Fibroblast of skin of back (primary cell): ENCODE results near the gene L1CAM.

Experiments used
- DNase-seq: peaks from one replicate; pipeline ENCODE4 v3.0.0-alpha.2; 2013

L1CAM gene

DNA sequence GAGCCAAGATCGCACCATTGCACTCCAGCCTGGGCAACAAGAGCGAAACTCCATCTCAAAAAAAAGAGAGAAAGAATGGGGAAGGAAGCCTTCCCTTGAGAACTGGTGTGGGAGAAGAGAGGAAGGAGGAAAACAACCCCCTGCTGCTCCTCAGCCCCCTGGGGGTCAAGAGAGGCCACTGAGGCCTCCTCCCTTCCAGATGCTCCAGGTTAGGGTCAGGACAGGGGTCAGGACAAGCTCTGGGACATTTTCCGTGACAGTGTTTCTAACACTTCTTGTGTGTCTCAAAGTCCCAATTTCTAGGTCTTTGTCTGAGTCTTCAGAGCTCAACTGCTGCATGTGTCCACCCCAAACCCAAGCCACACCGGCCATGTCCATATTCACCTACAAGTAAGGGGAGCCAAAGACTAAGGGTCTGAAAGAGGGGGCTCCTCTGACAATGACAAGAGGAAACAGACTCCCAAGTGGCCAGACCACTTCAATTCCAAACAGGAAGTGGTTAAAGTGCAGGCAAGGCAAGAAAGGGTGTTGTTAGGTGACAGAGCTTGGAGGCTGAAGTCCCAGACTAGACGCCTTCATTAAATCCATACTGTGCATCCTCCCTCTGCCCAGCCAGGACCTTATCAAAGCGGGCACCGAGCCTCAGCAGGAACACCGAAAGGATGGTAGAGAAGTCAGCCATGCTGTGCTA is 8.3 kb downstream of the L1CAM start:
- DNase-seq, result no peak

DNA sequence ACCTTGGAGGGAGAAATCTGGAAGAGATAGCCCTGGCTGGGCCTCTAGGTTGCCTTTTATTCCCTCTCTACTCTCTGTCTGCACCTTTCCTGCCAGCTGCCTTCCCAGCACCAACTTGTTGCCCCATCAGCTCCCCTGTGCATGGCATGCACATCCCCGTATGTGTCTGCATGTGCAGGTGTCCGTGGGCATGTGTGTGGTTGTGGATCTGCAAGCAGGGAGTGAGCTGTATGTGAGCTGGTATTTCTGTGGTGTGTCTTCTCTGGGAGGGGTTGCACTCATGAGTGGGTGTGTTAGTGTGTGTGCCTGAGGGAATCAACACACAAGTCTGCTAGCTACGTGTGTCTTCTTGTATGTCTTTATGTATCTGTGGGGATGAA is 9.9 kb downstream of the L1CAM start:
- DNase-seq, result no peak

DNA sequence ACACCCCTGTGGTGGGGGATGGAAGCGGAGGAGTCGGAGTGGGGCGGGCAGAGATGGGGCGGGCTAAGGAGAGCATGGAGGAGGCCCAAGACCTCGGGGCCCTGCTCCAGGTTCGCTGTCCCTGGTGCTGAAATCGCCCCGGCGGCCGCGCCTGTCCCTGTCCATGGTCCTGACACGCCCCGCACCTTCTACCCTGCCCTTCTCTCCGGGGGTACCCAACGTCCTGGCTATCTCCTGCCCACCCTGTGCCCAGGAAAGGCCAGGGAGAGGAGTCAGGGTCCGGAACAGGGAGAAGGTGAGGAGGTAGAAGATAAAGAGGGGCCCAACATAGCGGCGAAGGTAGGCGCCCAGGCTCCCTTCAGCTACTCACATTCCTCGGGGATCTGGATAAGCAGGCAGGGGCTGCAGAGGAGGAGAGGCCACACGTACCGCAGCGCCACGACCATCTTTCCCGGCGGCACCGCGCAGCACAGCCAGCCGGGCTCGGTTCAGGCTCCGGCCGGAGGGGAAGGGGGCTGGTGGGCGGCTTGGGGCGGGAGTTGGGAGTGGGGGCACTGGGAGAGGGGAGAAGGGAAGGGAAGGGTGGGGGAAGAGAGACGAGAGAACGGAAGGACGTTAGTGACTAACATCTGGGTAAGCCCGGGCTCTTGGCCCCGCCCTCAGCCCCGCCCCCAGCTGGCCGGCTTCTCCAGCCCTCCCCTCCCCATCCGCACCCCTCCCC is 10.4 kb downstream of the L1CAM start:
- peak; percentile 21 for DNase-seq

DNA sequence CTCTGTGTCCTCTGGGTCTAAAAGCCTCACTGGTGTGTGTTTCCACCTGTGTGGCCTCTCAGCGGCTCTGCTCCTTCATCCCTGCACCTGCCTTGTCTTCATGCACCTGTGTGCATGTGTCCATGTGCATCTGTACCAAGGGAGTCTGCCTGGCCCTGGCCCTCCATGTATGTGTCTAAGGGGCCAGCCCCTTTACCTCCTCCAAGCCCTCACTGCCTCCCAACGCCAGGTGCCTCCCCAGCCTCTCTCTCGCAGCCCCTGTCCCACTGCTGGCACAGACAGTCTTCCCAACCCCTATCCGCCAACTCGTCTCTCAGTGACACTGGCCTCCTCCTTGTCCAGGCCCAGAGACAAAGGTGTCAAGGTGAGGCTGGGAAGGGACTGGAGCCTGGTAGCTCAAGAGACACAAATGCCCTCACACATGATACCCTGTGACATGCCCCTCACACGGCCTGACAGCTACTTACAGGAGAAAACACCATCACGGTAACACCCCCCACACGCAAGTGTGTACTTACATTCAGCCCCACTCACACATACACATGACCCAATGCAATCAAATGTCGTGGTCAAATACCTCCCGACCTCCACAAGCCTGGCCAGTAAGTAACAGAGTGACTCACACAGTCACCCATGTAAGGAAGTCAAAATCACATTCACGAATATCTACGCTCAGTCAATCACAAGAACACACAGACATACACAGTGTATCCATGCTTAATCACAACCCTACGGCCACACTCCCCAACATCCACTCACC is 11.4 kb downstream of the L1CAM start:
- DNase-seq, result no peak

DNA sequence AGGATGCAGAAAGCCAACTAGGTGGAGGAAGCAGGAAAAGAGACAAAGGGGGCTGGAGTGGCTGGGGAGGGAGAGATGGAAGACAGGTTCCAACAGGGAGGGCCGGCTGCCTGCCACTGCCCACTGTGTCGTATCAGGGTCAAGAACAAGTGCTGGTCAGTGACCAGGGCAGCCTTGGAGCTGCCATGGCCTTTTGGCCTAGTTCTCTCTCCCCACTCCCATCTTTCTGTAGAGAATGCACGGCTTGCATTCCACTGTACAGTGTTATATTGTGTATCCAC is 11.9 kb downstream of the L1CAM start:
- no peak for DNase-seq

DNA sequence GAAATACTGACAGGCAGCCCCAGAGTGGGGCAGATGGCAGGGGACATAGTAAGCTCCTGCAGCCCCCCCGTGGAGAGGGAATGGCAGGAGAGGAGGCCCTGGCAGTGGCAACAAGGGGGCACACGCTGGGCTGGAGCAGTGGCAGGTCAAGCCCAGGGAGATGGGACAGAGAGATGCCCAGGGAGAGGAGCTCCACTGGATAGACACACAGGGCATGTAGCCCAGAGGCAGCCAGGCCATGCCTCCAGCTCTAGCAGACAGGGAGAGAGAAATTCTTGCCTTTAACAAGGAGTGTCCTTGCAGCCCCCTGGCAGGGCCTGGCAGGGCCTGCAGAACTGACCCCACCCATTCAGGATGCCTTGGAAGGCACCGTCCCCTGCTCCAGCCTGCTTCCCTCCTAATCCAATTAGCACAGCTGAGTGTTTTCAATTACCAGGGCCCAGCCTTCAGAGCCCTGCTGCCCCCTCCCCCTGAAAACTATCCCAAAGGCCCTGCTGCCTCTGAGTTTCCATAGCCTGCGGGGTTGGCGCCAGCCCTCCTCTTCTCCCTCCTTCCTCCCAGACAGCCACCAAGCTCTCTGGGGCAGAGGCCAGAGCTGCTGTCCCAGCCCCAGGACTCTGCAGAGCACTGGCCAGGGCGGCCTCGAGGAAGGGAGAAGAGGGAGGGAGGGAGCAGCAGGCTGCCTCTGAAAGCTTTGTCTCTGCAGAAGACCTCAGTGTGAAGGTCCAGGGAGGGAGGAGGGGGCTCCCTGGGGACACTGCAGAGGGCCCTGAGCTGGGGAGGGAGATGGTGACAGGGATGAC is 12.5 kb downstream of the L1CAM start:
- DNase-seq, result no peak

DNA sequence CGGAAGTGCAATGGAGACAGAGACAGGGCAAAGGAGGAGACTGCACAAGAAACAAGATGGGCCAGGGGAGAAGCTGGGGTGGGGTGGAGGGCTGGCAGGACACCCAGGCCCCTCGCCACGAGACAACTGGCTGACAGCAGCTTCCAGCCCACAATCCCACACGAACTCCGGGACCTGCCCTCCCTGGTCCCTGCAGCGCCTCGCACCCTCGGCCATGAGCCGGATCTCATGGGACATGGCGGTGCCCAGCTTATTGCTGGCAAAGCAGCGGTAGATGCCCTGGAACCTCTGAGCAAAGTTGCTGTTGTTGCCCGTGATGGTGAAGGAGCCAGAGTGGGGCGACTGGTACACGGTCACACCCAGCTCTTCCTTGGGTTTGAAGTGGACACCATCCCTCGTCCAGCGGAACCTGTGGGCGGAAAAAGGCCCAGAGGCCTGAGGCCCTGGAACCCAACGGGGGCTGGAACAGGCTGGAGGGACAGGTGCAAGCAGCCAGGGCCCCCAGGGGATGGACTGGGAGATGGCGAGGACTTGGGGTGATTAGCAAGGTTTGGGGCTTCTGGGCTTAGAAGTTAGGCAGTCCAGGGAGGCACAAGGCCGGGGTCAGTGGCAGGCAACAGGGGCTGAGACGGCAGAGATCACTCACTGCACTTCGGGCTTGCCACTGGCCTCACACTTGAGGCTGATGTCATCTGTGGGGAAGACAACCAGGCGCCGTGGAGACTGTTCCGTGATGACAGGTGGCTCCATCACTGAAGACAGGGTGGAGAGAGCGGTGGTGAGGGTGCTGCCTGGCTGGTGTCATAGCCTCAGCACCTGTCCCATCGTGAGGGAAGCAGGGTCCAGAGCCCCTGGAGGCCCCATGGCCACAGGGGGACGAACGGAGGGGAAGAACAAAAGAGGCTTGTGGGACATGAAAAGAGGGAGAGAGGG is 13.8 kb downstream of the L1CAM start:
- DNase-seq, result no peak

DNA sequence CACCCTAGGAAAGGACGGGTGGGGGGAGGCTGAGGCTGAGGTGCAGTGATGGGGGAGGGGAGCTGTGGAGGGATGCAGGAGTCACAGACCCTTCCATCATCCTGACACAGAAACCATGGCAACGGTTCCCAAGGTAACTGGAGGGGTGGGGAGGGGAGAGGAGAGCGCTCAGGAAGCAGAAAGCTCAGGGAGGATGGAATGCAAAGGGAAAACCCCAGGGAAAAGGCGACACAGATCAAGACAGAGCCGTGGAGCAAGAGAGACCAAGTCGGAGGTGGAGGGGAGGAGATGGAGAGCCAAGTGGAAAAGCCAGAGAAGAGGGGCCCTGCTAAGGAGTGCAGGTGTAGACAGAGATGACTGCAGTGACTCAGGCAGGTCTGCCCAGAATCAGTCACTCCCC is 14.5 kb downstream of the L1CAM start:
- no peak for DNase-seq

DNA sequence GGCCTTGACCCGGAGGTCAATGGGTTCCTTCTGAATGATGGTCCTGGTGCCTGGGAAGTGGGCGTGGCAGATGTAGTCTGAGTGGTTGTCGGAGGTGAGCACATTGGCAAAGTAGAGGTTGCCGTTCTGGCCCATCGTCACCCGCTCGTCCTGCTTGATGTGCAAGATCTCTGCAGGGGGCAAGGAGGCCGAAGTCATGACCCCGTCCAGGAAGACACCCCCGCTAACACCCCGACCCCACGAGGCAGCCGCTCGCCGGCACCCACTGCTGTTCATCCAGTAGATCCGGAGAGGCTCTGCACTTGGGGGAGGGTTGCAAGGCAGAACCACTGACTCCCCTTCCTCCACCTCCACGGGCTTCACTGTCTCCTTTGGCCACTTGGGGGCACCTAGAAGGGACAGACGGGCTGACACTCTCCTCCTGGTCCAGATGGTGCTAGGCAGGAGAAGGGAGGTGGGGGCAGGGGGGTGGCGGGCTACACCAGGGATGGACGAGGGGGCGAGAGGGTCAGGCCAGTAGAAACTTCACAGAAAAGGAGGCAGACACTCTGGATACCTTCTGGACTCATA is 15.1 kb downstream of the L1CAM start:
- DNase-seq, result no peak

DNA sequence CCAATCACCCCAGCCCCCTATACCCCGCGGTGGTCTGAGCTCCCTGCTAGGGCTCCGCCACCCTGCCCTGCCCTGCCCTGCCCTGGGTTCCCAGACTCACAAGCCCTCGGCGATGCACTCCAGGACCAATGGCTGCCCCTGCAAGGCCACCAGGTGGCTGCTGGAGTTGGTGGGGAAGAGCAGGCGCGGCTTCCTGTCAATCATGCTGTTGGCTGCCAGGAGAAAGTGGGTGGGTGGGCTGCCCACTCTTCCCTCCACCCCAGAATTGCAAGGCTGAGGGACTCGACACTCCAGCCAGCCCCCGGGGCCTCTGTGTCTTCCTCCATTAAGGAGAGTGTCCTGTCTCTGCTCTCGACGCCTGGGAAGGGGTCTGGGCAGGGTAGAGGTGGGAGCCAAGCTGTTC is 15.7 kb downstream of the L1CAM start:
- no peak for DNase-seq

DNA sequence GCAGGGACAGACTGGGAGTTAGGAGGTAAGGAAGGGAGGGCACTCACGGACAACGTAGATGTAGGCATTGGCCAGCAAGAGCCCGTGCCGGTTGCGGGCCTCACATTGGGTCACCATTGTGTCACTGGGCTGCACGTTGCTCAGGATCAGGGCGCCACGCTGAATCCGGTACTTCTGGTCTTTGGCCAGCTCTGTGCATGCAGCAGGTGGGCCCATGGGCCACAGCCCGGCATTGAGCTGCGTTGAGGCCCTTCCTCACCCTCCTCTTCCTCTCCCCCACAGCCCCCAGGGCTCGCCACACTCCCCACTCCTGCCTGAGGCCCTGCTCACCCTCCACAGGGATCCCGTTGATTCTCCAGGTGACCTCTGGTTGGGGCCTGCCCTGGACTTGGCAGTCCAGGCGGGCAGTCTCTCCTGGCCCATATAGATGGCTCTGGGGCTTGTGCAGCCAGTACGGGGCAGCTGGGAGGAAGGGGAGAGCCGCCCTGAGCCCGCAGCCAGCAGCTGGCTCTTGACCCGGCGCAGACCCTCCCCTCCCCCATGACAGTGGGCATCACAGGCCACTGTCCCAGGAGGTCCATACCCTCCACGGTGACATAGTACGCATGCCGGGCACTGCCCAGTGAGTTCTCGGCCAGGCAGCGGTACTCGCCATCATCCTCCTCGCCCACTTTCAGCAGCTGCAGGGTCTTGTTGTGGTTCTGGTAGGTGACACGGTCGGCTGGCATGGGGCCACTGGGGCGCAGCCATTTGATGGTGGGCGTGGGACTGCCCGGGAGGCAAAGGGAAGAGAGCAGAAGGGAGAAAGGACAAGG is 16.3 kb downstream of the L1CAM start:
- DNase-seq, result no peak

DNA sequence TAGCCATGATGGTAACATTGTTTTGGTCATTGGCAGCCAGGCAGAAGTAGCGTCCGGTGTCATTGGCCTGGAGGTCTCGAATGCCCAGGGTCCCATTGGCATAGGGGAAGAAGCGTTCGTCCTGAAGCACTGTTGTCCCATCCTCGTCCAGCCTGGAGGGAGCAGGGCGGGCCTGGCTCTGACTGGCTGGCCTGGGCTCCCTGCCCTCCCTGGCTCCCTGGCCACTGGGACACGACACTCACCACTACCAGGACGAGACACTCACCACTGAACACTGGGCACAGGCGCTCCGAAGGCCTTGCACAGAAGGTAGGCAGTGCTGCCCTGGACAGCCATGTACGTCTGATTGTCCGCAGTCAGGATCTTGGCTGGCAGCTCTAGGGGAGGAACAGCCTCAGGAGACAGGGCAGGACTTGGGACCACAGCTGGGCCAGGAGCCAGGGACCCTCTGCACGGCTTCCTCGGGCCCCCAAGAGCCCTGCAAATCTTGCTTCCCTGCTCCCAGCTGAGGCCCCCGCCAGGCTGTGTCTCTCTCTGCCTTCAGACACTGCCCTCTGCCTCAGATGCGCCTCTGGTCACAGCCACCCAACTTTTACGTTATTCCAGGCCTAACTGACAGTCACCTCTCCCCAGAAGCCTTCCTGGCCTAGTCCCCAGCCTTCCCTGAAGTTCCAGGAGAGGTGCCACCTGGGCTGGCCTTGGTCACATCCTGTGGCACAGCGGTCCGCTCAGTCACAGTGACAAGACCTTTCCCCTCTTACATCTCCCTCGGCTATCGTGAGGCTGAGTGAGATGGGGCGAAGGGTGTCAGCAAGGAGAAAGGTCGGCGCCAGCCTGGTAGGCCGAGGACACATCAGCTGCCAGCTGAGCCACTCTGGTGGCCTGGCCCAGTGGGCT is 17.1 kb downstream of the L1CAM start:
- DNase-seq, result no peak

DNA sequence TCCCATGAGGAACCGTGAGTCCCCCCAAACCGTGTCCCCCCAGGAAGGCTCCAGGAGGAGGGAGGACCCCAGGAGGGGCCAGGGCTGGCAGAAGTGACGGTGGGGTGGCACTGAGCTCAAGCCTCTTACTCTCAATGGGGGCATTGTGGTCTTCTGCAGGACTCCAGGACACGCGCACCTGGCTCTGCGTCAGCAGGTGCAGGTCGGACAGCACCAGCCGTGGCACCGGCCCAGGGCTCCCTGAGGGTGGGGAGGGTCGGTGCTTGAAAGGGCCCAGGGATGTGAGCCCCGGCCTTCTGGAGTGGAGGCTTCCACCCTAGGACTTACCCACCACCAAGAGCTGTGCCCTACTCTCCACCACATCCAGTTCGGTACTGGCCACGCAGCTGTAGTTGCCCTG is 18.3 kb downstream of the L1CAM start:
- no peak for DNase-seq

DNA sequence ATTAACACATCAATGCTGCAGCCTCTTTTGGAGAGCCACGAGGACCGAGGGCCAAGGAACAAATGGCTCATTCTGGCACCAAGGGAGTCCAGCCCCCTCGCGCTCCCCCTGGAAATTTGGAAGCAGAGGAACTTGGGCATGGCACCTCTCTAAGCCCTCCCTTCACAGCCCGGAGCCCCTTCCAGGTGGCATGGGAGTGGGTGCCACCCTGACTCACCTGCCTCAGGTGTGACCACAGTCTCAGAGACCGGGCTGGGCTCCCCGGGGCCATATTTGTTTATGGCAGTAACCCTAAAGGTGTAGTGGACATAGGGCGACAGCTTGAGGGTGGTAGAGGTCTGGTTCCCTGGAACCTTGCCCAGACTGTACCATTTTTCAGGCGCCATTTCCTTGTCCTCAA is 18.8 kb downstream of the L1CAM start:
- DNase-seq, result no peak

DNA sequence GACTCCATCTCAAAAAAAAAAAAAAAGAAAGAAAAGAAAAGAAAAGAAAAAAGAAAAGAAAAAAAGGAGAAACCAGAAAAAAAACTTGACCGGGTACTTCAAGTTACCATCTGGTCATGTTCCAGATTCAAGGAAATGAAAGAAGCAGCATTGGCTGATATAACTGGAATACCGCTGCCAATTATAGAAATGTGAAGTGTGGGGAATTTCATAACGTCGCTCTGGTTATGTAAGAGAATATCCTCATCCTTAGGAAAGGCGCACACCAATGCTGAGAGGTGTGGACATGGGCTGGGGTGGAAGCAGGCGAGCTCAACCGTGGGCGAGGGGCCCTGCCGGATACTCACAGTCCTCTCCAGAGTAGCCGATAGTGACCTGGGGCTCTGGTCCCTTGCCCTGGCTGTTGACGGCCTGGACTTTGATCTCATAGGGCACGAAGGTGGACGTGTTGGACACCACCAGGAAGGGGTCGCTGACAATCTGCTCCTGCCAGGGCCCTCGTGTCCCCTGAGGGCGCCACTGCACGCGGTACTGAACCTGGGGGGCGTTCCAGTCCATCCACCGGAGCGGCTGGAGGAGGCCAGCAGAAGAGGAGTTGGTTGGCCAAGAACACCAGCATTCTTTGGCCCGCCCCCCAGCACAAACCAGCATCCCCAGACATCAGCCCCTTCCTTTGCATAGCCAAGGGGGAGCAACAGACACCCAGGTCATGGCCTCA is 19.5 kb downstream of the L1CAM start:
- no peak for DNase-seq

DNA sequence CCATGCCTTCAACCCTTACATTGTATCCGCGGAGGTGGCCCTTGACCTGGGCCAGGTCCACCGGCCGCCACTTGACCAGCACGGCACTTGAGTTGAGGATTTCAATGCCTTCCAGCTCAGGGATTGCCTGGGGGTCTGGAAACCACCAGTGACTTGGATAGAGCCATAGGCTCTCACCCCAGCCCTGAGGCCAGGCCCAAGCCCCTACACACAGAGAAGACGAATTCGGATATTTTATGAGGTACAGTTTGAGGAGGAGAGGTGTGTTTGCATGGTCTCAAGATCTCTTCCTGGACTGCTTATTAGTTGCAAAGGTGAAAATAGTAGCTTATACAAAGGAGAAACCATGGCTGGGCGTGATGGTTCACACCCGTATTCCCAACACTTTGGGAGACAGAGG is 20.3 kb downstream of the L1CAM start:
- no peak for DNase-seq

DNA sequence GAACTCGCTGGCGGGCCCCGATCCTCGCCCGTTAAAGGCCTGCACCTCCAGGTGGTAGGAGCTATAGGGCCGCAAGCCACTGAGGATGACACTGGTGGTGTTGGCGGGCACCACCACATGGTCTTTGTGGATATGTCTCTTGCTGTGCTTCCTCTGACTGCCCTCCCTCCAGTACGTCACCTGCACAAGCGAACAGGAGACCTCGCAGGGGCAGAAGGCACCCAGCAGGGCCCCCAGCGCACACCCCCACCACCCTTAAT is 20.7 kb downstream of the L1CAM start:
- no peak for DNase-seq

DNA sequence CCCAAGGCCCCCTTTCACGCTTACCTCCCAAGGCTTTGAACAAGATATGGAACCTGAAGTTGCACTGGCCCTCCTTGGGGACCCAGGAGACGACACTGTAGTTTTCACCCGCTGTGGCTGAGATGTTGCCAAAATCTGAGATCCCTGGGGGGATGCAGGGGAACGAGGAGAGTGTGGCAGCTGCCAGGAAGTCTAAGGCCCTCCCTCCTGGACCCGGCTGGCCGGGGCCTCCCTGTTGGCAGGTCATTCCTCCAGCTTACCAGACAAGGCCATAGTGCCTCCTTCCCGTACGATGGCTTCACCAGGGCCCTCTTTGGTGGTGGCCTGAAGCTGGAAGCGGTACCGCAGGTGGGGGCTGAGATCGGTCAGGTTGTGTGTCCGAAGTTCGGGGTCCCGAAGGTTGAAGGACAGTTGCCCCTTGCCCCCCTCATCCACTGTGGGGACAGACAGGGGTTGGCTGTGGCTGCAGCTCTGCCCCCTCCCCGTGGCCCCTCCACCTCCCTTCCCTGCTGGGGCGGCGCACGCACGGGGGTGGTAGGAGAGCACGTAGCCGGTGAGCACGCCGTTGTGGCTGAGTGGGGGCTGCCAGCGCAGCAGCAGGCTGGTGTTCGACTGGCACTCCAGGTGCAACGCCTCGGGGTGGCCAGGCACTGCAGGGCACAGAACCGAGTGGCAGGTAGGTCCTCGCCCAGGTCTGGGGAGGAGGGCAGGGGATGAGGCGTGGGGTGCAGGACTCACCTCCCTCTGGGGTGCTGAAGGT is 21.2 kb downstream of the L1CAM start:
- no peak for DNase-seq

DNA sequence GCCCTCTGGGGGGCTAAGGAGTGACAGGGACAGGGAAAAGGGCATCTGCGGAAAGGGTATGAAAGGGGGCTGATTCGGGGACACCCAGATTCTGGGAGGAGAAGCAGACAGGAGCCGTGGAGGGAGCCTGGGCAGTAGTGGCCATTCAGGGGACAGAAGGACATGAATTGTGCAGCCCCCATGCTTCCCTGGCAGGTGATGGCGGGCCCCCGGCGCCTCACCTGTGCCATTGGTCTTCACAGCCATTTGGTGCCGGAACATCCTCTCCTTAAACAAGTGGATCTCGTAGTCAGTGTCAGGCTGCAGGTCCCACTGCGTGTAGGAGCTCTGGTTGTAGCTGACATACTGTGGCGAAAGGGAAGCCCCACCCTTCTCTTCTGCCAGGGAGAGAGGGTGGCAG is 21.9 kb downstream of the L1CAM start:
- no peak for DNase-seq
